DND-41 (cell line): Measurements from ENCODE around the gene CEP350.
"Not testable (repeated sequence)": the region's sequence is repeated elsewhere in the genome, so short reads cannot be mapped to it uniquely, and the experiment has no call there.

Experiments
- ATAC-seq: fragments of 200-7000 bp; cut with Tn5 transposase; 3 replicates; pipeline ENCODE4 v1.9.1; 2021; ENCODE audit warnings: low read depth; ENCODE audit not compliant: insufficient read depth
- DNase-seq: peaks from one replicate; pipeline ENCODE4 v3.0.0-alpha.2; 2020
- H2AFZ ChIP-seq: 2 replicates; pipeline ENCODE4 v1.6.0; 2012; ENCODE audit warnings: low read depth, low read length
- H3K27ac ChIP-seq: 2 replicates; pipeline ENCODE4 v1.5.1; 2012; ENCODE audit warnings: low read length, inconsistent platforms
- H3K27me3 ChIP-seq: fragments of 200-600 bp; sonication (generic); 2 replicates; pipeline ENCODE4 v1.6.0; 2012; ENCODE audit warnings: low read length, mild to moderate bottlenecking, inconsistent platforms; ENCODE audit not compliant: insufficient read depth, poor library complexity
- H3K36me3 ChIP-seq: 2 replicates; pipeline ENCODE4 v1.5.1; 2012; ENCODE audit warnings: low read length, inconsistent platforms; ENCODE audit not compliant: insufficient read depth
- H3K4me1 ChIP-seq: 2 replicates; pipeline ENCODE4 v1.5.1; 2012; ENCODE audit warnings: mild to moderate bottlenecking, low read length; ENCODE audit not compliant: insufficient read depth
- H3K4me2 ChIP-seq: 2 replicates; pipeline ENCODE4 v1.6.0; 2012; ENCODE audit warnings: mild to moderate bottlenecking, moderate library complexity, low read length, inconsistent platforms; ENCODE audit not compliant: insufficient read depth
- H3K4me3 ChIP-seq, 2 experiments: fragments of 200-600 bp in 1 of 2; shearing (Covaris generic) in 1 of 2; 2 replicates each; pipeline ENCODE4 v1.5.1; 2012 to 2016; ENCODE audit warnings: inconsistent platforms in 2 of 2, low read length in 2 of 2, mild to moderate bottlenecking in 2 of 2, low read depth in 1 of 2, moderate library complexity in 1 of 2
- H3K79me2 ChIP-seq: 2 replicates; pipeline ENCODE4 v1.6.0; 2012; ENCODE audit warnings: low read length, inconsistent platforms; ENCODE audit not compliant: insufficient read depth
- H3K9ac ChIP-seq: 2 replicates; pipeline ENCODE4 v1.6.0; 2012; ENCODE audit warnings: low read depth, mild to moderate bottlenecking, inconsistent platforms, low read length, moderate library complexity
- H3K9me3 ChIP-seq: 2 replicates; pipeline ENCODE4 v1.5.1; 2012; ENCODE audit warnings: low read length, moderate library complexity, mild to moderate bottlenecking, inconsistent platforms; ENCODE audit not compliant: insufficient read depth, severe bottlenecking
- H4K20me1 ChIP-seq: 2 replicates; pipeline ENCODE4 v1.6.0; 2012; ENCODE audit warnings: low read length; ENCODE audit not compliant: insufficient read depth
- CTCF ChIP-seq: IDR thresholded peaks from 2 replicates; pipeline ENCODE4 v1.5.1; 2012; ENCODE audit warnings: borderline replicate concordance, low read length, moderate library complexity, mild to moderate bottlenecking; ENCODE audit not compliant: poor library complexity, severe bottlenecking; ENCODE audit errors: extremely low read depth
- EZH2 ChIP-seq: IDR thresholded peaks from 3 replicates; pipeline ENCODE4 v1.6.1; 2012; ENCODE audit warnings: borderline replicate concordance, low read depth, mild to moderate bottlenecking, moderate library complexity, low read length, inconsistent platforms; ENCODE audit not compliant: severe bottlenecking

The CEP350 gene

GRCh38 chr1:180133193-180133592 is 178.6 kb downstream of the CEP350 start:
- Histone ChIP-seq H2AFZ (no peak overlapping the region), H3K36me3 (no peaks in the 10 kb centered on the region), H3K9ac (no peak overlapping the region), H3K27me3 (no peaks in the 10 kb centered on the region), H3K9me3 (no peaks in the 10 kb centered on the region), H4K20me1 (no peaks in the 10 kb centered on the region), H3K4me3 (no peak overlapping the region), H3K4me2 (no peak overlapping the region), H3K79me2 (no peaks in the 10 kb centered on the region), H3K27ac (no peak overlapping the region), H3K4me1 (no peaks in the 10 kb centered on the region)
- TF ChIP-seq EZH2 (no peak), CTCF (no peak)
- no peak for ATAC-seq
- no peak for DNase-seq

DNA sequence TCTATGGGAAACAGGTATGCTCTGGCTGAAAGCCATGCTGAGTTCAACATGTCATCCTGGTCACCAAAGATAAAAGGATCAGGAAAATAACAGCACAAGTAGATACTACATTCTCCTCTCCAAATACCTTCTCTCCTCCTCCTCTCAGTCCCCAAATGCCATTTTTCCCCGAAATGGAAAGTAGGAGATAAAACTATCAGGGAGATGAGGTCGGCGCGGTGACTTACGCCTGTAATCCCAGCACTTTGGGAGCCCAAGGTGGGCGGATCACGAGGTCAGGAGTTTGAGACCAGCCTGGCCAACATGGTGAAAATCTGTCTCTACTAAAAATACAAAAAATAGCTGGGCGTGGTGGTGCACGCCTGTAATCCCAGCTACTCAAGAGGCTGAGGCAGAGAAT is 179.1 kb downstream of the CEP350 start:
- not testable (repeated sequence) for H3K79me2 ChIP-seq, H2AFZ ChIP-seq, H3K36me3 ChIP-seq, H3K4me2 ChIP-seq, H3K27ac ChIP-seq, ATAC-seq, H3K9ac ChIP-seq, H4K20me1 ChIP-seq, H3K9me3 ChIP-seq, H3K4me1 ChIP-seq, H3K4me3 ChIP-seq, H3K27me3 ChIP-seq, DNase-seq

- Histone ChIP-seq H3K9ac (no peak overlapping the region), H2AFZ (no peak overlapping the region), H4K20me1 (no peaks in the 10 kb centered on the region), H3K36me3 (no peaks in the 10 kb centered on the region), H3K27ac (no peak overlapping the region), H3K27me3 (no peaks in the 10 kb centered on the region), H3K4me3 (no peak overlapping the region), H3K4me1 (no peaks in the 10 kb centered on the region), H3K9me3 (no peaks in the 10 kb centered on the region), H3K79me2 (no peaks in the 10 kb centered on the region), H3K4me2 (no peak overlapping the region)
- ATAC-seq (no peak), DNase-seq (no peak)
- TF ChIP-seq CTCF (no peak), EZH2 (no peak)
Measured at GRCh38 chr1:180135535-180135934, 180.9 kb downstream of the CEP350 start.

DNA sequence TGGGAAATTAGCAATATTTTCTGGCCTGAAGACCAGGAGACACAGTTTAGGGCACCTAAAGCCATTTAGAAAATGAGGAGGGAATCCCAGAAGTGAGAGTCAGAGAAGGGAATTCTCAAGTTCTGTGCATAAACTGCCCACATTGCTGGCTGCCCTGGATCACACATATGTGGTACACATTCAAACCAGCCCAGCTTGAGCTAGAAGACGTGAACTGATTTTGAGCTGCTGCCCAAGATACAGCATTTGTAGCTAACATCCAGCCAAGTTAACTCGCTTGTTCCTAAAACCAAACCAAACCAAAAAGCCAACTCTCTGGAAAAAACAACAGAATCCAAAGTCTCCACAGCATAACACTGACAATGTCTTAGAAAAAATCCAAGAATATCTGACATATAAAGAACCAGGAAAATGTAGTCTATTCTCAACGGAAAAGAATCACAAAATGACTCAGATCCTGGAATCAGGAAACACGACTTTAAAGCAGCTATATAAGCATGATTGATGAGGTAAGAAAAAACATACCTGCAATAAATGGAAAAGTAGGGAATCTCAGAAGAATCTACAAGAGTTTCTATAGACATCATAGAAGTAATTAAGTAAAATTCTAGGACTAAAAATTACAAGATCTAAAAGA is 181.8 kb downstream of the CEP350 start:
- no peak for DNase-seq
- Histone ChIP-seq H3K27ac (no peak overlapping the region), H3K4me1 (no peaks in the 10 kb centered on the region), H2AFZ (no peak overlapping the region), H3K36me3 (no peaks in the 10 kb centered on the region), H3K79me2 (no peaks in the 10 kb centered on the region), H4K20me1 (no peaks in the 10 kb centered on the region), H3K9me3 (no peaks in the 10 kb centered on the region), H3K9ac (no peak overlapping the region), H3K4me2 (no peak overlapping the region), H3K27me3 (no peaks in the 10 kb centered on the region), H3K4me3 (no peak overlapping the region)
- no peak for TF ChIP-seq EZH2
- no peak for TF ChIP-seq CTCF
- ATAC-seq: no peak
